Measurements from ENCODE around the gene RNF207.

GRCh38 chr1:6252374-6252710, 46.4 kb downstream of the RNF207 start:
- TF ChIP-seq EP300 (IDR thresholded peaks at IDR 0.05; ENCODE audit: borderline replicate concordance) = no peak
- no peak for TF ChIP-seq TCF12 (IDR thresholded peaks at IDR 0.05; ENCODE audit: low read depth)
